SK-N-SH treated with all-trans-retinoic acid at 6 μM for 48 hours (cell line): ENCODE data around the gene MAPK8.

Source experiments
- ARNTL ChIP-seq: fragments of 450-650 bp; formaldehyde crosslinking; IDR thresholded peaks from 2 replicates; pipeline ENCODE4 v1.5.0; 2020; ENCODE audit warnings: low read depth, mild to moderate bottlenecking, moderate library complexity, borderline replicate concordance
- BACH2 ChIP-seq: fragments of 250-450 bp; sonication (Bioruptor Pico); IDR thresholded peaks from 2 replicates; pipeline ENCODE4 v1.9.0; 2021; ENCODE audit warnings: mild to moderate bottlenecking, borderline replicate concordance
- GLIS3 ChIP-seq: fragments of 250-450 bp; sonication (Bioruptor Pico); IDR thresholded peaks from 2 replicates; pipeline ENCODE4 v1.5.0; 2020; ENCODE audit warnings: mild to moderate bottlenecking, moderate library complexity
- ISL1 ChIP-seq: fragments of 250-450 bp; sonication (Bioruptor Pico); IDR thresholded peaks from 2 replicates; pipeline ENCODE4 v2.1.2; 2022; ENCODE audit warnings: mild to moderate bottlenecking, moderate library complexity
- OSR1 ChIP-seq: fragments of 250-450 bp; sonication (Bioruptor Pico); IDR thresholded peaks from 2 replicates; pipeline ENCODE4 v1.8.0; 2022; ENCODE audit warnings: moderate library complexity, mild to moderate bottlenecking, inconsistent platforms
- RARB ChIP-seq: fragments of 250-450 bp; sonication (Bioruptor Pico); IDR thresholded peaks from 2 replicates; pipeline ENCODE4 v1.8.0; 2021; ENCODE audit warnings: mild to moderate bottlenecking, moderate library complexity
- ZFP30 ChIP-seq: fragments of 450-650 bp; formaldehyde crosslinking; IDR thresholded peaks from 2 replicates; pipeline ENCODE4 v1.5.0; 2022; ENCODE audit warnings: mild to moderate bottlenecking, moderate library complexity
- TF ChIP-seq, protein P1 (sequence below): fragments of 250-450 bp; sonication (Bioruptor Pico); IDR thresholded peaks from 2 replicates; pipeline ENCODE4 v1.8.0; 2020; ENCODE audit warnings: mild to moderate bottlenecking, moderate library complexity, borderline replicate concordance
- TF ChIP-seq, protein P2 (sequence below): fragments of 250-450 bp; sonication (Bioruptor Pico); IDR thresholded peaks from 2 replicates; pipeline ENCODE4 v1.5.0; 2020; ENCODE audit warnings: mild to moderate bottlenecking, moderate library complexity

DNA sequence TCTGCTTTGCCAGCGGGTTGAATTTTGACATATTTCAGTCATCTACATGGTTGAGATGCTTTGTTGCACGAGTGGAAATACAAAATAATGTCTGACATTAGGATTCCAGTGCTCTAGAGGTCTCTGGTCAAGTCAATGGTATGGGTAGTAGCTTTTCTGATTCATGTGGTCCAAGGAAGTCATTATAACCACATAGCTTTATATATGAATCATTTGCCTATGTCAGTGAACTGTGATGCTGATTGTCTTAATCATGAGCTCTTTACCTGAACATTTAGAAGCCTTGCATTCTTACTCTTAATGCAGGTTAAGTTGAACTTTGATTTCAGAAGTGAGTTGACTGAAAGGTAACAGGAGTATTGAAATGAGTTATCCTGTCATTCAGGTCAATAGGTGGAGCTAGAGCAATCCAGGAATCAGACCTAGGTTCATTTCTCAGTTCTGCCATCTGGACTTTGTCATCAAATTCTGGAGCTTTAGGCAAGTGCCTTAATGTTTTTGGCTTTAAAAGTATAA is 3.3 kb downstream of the MAPK8 start:
- TF ChIP-seq ARNTL (CRISPR knock-in tag) (no peak), GLIS3 (CRISPR knock-in tag) (no peak), OSR1 (CRISPR knock-in tag) (no peak), ZFP30 (no peak), BACH2 (CRISPR knock-in tag) (no peak), RARB (CRISPR knock-in tag) (no peak), ISL1 (no peak)
- TF ChIP-seq, protein P1, sequence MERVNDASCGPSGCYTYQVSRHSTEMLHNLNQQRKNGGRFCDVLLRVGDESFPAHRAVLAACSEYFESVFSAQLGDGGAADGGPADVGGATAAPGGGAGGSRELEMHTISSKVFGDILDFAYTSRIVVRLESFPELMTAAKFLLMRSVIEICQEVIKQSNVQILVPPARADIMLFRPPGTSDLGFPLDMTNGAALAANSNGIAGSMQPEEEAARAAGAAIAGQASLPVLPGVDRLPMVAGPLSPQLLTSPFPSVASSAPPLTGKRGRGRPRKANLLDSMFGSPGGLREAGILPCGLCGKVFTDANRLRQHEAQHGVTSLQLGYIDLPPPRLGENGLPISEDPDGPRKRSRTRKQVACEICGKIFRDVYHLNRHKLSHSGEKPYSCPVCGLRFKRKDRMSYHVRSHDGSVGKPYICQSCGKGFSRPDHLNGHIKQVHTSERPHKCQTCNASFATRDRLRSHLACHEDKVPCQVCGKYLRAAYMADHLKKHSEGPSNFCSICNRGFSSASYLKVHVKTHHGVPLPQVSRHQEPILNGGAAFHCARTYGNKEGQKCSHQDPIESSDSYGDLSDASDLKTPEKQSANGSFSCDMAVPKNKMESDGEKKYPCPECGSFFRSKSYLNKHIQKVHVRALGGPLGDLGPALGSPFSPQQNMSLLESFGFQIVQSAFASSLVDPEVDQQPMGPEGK (CRISPR knock-in tag), result no peak
- TF ChIP-seq, protein P2, sequence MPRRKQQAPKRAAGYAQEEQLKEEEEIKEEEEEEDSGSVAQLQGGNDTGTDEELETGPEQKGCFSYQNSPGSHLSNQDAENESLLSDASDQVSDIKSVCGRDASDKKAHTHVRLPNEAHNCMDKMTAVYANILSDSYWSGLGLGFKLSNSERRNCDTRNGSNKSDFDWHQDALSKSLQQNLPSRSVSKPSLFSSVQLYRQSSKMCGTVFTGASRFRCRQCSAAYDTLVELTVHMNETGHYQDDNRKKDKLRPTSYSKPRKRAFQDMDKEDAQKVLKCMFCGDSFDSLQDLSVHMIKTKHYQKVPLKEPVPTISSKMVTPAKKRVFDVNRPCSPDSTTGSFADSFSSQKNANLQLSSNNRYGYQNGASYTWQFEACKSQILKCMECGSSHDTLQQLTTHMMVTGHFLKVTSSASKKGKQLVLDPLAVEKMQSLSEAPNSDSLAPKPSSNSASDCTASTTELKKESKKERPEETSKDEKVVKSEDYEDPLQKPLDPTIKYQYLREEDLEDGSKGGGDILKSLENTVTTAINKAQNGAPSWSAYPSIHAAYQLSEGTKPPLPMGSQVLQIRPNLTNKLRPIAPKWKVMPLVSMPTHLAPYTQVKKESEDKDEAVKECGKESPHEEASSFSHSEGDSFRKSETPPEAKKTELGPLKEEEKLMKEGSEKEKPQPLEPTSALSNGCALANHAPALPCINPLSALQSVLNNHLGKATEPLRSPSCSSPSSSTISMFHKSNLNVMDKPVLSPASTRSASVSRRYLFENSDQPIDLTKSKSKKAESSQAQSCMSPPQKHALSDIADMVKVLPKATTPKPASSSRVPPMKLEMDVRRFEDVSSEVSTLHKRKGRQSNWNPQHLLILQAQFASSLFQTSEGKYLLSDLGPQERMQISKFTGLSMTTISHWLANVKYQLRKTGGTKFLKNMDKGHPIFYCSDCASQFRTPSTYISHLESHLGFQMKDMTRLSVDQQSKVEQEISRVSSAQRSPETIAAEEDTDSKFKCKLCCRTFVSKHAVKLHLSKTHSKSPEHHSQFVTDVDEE (CRISPR knock-in tag), result no peak
